H9 (cell line): ENCODE data around the gene GNB1L. TPM values are rescaled to one million over a fixed set of nuclear protein-coding genes. Genes with fewer than 3 reads are reported as not detected.

Experiments used
- DNase-seq: peaks from one replicate; pipeline ENCODE4 v3.0.0-alpha.2; 2017
- H2AFZ ChIP-seq: one replicate; pipeline ENCODE4 v1.6.1; 2013; ENCODE audit warnings: mild to moderate bottlenecking, low read length, control low read depth, moderate library complexity
- H2AK5ac ChIP-seq: 2 replicates; pipeline ENCODE4 v1.6.1; 2013; ENCODE audit warnings: low read length, control low read depth, mixed read lengths; ENCODE audit not compliant: insufficient read length
- H2BK120ac ChIP-seq: one replicate; pipeline ENCODE4 v1.6.1; 2013; ENCODE audit warnings: low read depth, mild to moderate bottlenecking, low read length, control low read depth, inconsistent platforms; ENCODE audit not compliant: poor library complexity, severe bottlenecking
- H2BK12ac ChIP-seq: 2 replicates; pipeline ENCODE4 v1.6.1; 2013; ENCODE audit warnings: low read length, control low read depth, mixed read lengths, low read depth; ENCODE audit not compliant: insufficient read length
- H2BK15ac ChIP-seq: 2 replicates; pipeline ENCODE4 v1.6.1; 2013; ENCODE audit warnings: low read depth, low read length, control low read depth
- H2BK20ac ChIP-seq: one replicate; pipeline ENCODE4 v1.6.1; 2013; ENCODE audit warnings: low read depth, mild to moderate bottlenecking, low read length, control low read depth, inconsistent platforms; ENCODE audit not compliant: poor library complexity, severe bottlenecking
- H2BK5ac ChIP-seq: 2 replicates; pipeline ENCODE4 v1.6.1; 2013; ENCODE audit warnings: low read length, control low read depth, mixed read lengths; ENCODE audit not compliant: insufficient read length
- H3K14ac ChIP-seq: 2 replicates; pipeline ENCODE4 v1.6.1; 2013; ENCODE audit warnings: low read length, control low read depth; ENCODE audit not compliant: insufficient read depth
- H3K18ac ChIP-seq: 2 replicates; pipeline ENCODE4 v1.6.1; 2013; ENCODE audit warnings: low read depth, mild to moderate bottlenecking, mixed read lengths, low read length, control low read depth; ENCODE audit not compliant: insufficient read length
- H3K23ac ChIP-seq: 2 replicates; pipeline ENCODE4 v1.6.1; 2013; ENCODE audit warnings: low read length, control low read depth, mixed read lengths, low read depth; ENCODE audit not compliant: insufficient read length
- H3K23me2 ChIP-seq: 2 replicates; pipeline ENCODE4 v1.6.1; 2013; ENCODE audit warnings: low read depth, mild to moderate bottlenecking, mixed read lengths, low read length, control low read depth; ENCODE audit not compliant: insufficient read length, poor library complexity, severe bottlenecking
- H3K27ac ChIP-seq: 2 replicates; pipeline ENCODE4 v1.5.1; 2013; ENCODE audit warnings: low read length, control low read depth, mixed read lengths, low read depth; ENCODE audit not compliant: insufficient read length
- H3K27me3 ChIP-seq: 2 replicates; pipeline ENCODE4 v1.6.1; 2013; ENCODE audit warnings: low read length, control low read depth, inconsistent platforms; ENCODE audit not compliant: insufficient read depth
- H3K4ac ChIP-seq: 2 replicates; pipeline ENCODE4 v1.6.1; 2013; ENCODE audit warnings: low read depth, mild to moderate bottlenecking, control low read depth, inconsistent platforms, low read length, moderate library complexity
- H3K4me1 ChIP-seq: 2 replicates; pipeline ENCODE4 v1.6.1; 2013; ENCODE audit warnings: low read length, control low read depth, inconsistent platforms; ENCODE audit not compliant: insufficient read depth
- H3K4me2 ChIP-seq: 2 replicates; pipeline ENCODE4 v1.6.1; 2013; ENCODE audit warnings: low read length, control low read depth, mixed read lengths; ENCODE audit not compliant: insufficient read length, insufficient read depth
- H3K56ac ChIP-seq: 2 replicates; pipeline ENCODE4 v1.6.1; 2013; ENCODE audit warnings: low read depth, mild to moderate bottlenecking, mixed read lengths, low read length, control low read depth; ENCODE audit not compliant: insufficient read length
- H3K79me1 ChIP-seq: 2 replicates; pipeline ENCODE4 v1.6.1; 2013; ENCODE audit warnings: low read depth, mild to moderate bottlenecking, moderate library complexity, low read length, control low read depth, inconsistent platforms; ENCODE audit not compliant: insufficient read depth, poor library complexity, severe bottlenecking
- H3K79me2 ChIP-seq: 2 replicates; pipeline ENCODE4 v1.6.1; 2013; ENCODE audit warnings: low read length, control low read depth, inconsistent platforms; ENCODE audit not compliant: insufficient read depth
- H3K9ac ChIP-seq: 2 replicates; pipeline ENCODE4 v1.6.1; 2013; ENCODE audit warnings: low read length, control low read depth, mixed read lengths; ENCODE audit not compliant: insufficient read length; ENCODE audit errors: extremely low read depth
- H3K9me3 ChIP-seq: one replicate; pipeline ENCODE4 v1.6.1; 2013; ENCODE audit warnings: low read depth, low read length, inconsistent platforms; ENCODE audit not compliant: control insufficient read depth
- H3T11ph ChIP-seq: one replicate; pipeline ENCODE4 v1.6.1; 2013; ENCODE audit warnings: mild to moderate bottlenecking, low read length, control low read depth, inconsistent platforms
- H4K20me1 ChIP-seq: one replicate; pipeline ENCODE4 v1.6.1; 2013; ENCODE audit not compliant: control insufficient read depth, insufficient read length, insufficient read depth
- H4K5ac ChIP-seq: 2 replicates; pipeline ENCODE4 v1.6.1; 2013; ENCODE audit warnings: low read depth, mild to moderate bottlenecking, mixed read lengths, low read length, control low read depth; ENCODE audit not compliant: insufficient read length
- H4K8ac ChIP-seq: replicated peaks from 2 replicates; pipeline ENCODE4 v1.6.1; 2013; ENCODE audit warnings: low read length, control low read depth, mixed read lengths, low read depth; ENCODE audit not compliant: insufficient read length
- H4K91ac ChIP-seq: 2 replicates; pipeline ENCODE4 v1.6.1; 2013; ENCODE audit warnings: low read depth, mild to moderate bottlenecking, moderate library complexity, mixed read lengths, low read length, control low read depth; ENCODE audit not compliant: insufficient read length
- H3K27ac Mint-ChIP-seq, 3 experiments: 2 replicates in 2 of 3; 3 replicates in 1 of 3; pipeline ENCODE4 v1.8.0; 2020 to 2021; ENCODE audit warnings: mixed read lengths in 3 of 3, mild to moderate bottlenecking in 1 of 3, moderate library complexity in 1 of 3
- H3K27me3 Mint-ChIP-seq: 2 replicates; pipeline ENCODE4 v1.8.0; 2021; ENCODE audit warnings: low read depth, mild to moderate bottlenecking, moderate library complexity, mixed read lengths
- H3K36me3 Mint-ChIP-seq, 3 experiments: 2 replicates in 2 of 3; 3 replicates in 1 of 3; pipeline ENCODE4 v1.8.0; 2020 to 2021; ENCODE audit warnings: low read depth in 3 of 3, mixed read lengths in 3 of 3; ENCODE audit not compliant: insufficient read depth in 1 of 3
- H3K4me1 Mint-ChIP-seq, 2 experiments: 2 replicates each; pipeline ENCODE4 v1.8.0; 2020; ENCODE audit warnings: mixed read lengths in 2 of 2
- H3K4me3 Mint-ChIP-seq, 2 experiments: 2 replicates in 1 of 2; 3 replicates in 1 of 2; pipeline ENCODE4 v1.8.0; 2020 to 2021; ENCODE audit warnings: mild to moderate bottlenecking in 2 of 2, mixed read lengths in 2 of 2, moderate library complexity in 1 of 2
- H3K9me3 Mint-ChIP-seq, 2 experiments: 2 replicates in 1 of 2; 3 replicates in 1 of 2; pipeline ENCODE4 v1.8.0; 2020; ENCODE audit warnings: mild to moderate bottlenecking in 2 of 2, mixed read lengths in 2 of 2, moderate library complexity in 1 of 2
- CTCF ChIP-seq: fragments of 200-600 bp; sonication (generic); conservative IDR thresholded peaks from 3 replicates; pipeline ENCODE4 v1.8.0; 2021; ENCODE audit warnings: antibody characterized with exemption, mild to moderate bottlenecking
- WGBS: extraction: QIAGEN DNeasy Blood & Tissue Kit; methylation state at CpG from one replicate; pipeline ENCODE4 v1.1.7; 2013; ENCODE audit warnings: missing lambda C conversion rate, low lambda C conversion rate, mixed read lengths; ENCODE audit not compliant: insufficient read length; ENCODE audit errors: extremely low coverage; 5-methylcytosine and 5-hydroxymethylcytosine counted together
- total RNA-seq: library from RNA; stranded (reverse); gene quantifications from 2 replicates; pipeline ENCODE4 v1.2.1, GENCODE V29; 2021

GNB1L gene
- total RNA-seq, 1 experiment from 2014 or later, result 22.4 TPM

- no peak overlapping the region for H3T11ph ChIP-seq
- Mint-ChIP-seq H3K36me3 (peaks cover 0 to 17% (median 0%) of the 10 kb centered on the region in 3 experiments; a peak in 2 of 7 replicates), H3K4me3 (no peak overlapping the region), H3K27me3 (no peaks in the 10 kb centered on the region), H3K27ac (peak overlapping the region in 2 of 3 experiments; percentile 11 to 75; a peak in 3 of 7 replicates), H3K4me1 (peaks cover 3 to 7% of the 10 kb centered on the region in 2 experiments; a peak in 2 of 4 replicates), H3K9me3 (no peaks in the 10 kb centered on the region)
- H2BK15ac ChIP-seq, result no peak overlapping the region
- no peaks in the 10 kb centered on the region for H3K4me1 ChIP-seq
- no peak overlapping the region for H3K14ac ChIP-seq
- H3K23me2 ChIP-seq, result no peaks in the 10 kb centered on the region
- H4K91ac ChIP-seq, result no peak overlapping the region
- no CpG with 5 or more reads among the region's 12 CpGs for WGBS
- H3K4ac ChIP-seq, result no peak overlapping the region
- no peak overlapping the region for H3K56ac ChIP-seq
- no peak overlapping the region for H2BK20ac ChIP-seq
- H2AFZ ChIP-seq, result no peak overlapping the region
- H3K9me3 ChIP-seq, result no peaks in the 10 kb centered on the region
- no peak overlapping the region for H4K8ac ChIP-seq
- H2BK5ac ChIP-seq, result no peak overlapping the region
- no peak overlapping the region for H3K23ac ChIP-seq
- no peak overlapping the region for H3K18ac ChIP-seq
- TF ChIP-seq CTCF, result no peak
- no peaks in the 10 kb centered on the region for H3K27me3 ChIP-seq
- no peak overlapping the region for H3K4me2 ChIP-seq
- no peaks in the 10 kb centered on the region for H3K79me1 ChIP-seq
- H4K20me1 ChIP-seq, result no peaks in the 10 kb centered on the region
- H2AK5ac ChIP-seq, result no peak overlapping the region
- no peak overlapping the region for H2BK12ac ChIP-seq
- no peak overlapping the region for H2BK120ac ChIP-seq
- no peaks in the 10 kb centered on the region for H3K79me2 ChIP-seq
- H4K5ac ChIP-seq, result no peak overlapping the region
- H3K9ac ChIP-seq, result no peak overlapping the region
- DNase-seq, result no peak
- no peak overlapping the region for H3K27ac ChIP-seq
Measured at GRCh38 chr22:19811211-19811621, 43.5 kb downstream of the GNB1L start.
